Gastroesophageal sphincter (tissue), 4 donors: ENCODE results near the gene NME1. TPM values are rescaled to one million over a fixed set of nuclear protein-coding genes. Genes with fewer than 3 reads are reported as not detected.
A peak's percentile ranks its signal among the peaks of the same experiment; 100 is the strongest.

Source experiments
- ATAC-seq: fragments of 150-250 bp; one replicate; pipeline ENCODE4 v1.9.1; 2016; ENCODE audit warnings: mild to moderate bottlenecking, moderate library complexity
- H3K27ac ChIP-seq, 4 donors: fragments of 200-600 bp; sonication (generic) in 3 of 4; 1 replicate in 3 of 4; 2 replicates in 1 of 4; pipeline ENCODE4 v1.5.1; 2016 to 2019
- H3K27me3 ChIP-seq: fragments of 200-600 bp; sonication (generic); one replicate; pipeline ENCODE4 v1.5.1; 2019
- H3K36me3 ChIP-seq, 2 donors: fragments of 200-600 bp; sonication (generic); one replicate each; pipeline ENCODE4 v1.5.1; 2019; ENCODE audit warnings: control low read depth in 1 of 2
- H3K4me1 ChIP-seq, 3 donors: fragments of 200-600 bp; sonication (generic); 1 replicate in 2 of 3; 2 replicates in 1 of 3; pipeline ENCODE4 v1.5.1; 2016 to 2019; ENCODE audit warnings: control low read depth in 2 of 3
- H3K4me3 ChIP-seq, 2 donors: fragments of 200-600 bp; sonication (generic); one replicate each; pipeline ENCODE4 v1.5.1; 2019; ENCODE audit warnings: mild to moderate bottlenecking in 1 of 2, moderate library complexity in 1 of 2
- H3K9me3 ChIP-seq, 3 donors: fragments of 200-600 bp; sonication (generic); one replicate each; pipeline ENCODE4 v1.5.1; 2017 to 2019; ENCODE audit warnings: control low read depth in 2 of 3
- EP300 ChIP-seq: sonication (generic); formaldehyde crosslinking; IDR thresholded peaks from one replicate; pipeline ENCODE4 v1.6.1; 2017; ENCODE audit warnings: antibody characterized with exemption, mild to moderate bottlenecking
- POLR2A ChIP-seq, 2 donors: fragments of 450-650 bp; IDR thresholded peaks; one replicate each; pipeline ENCODE4 v1.6.1; 2017; ENCODE audit warnings: antibody characterized with exemption in 2 of 2, mild to moderate bottlenecking in 2 of 2, moderate library complexity in 1 of 2
- POLR2AphosphoS5 ChIP-seq: sonication (generic); formaldehyde crosslinking; IDR thresholded peaks from one replicate; pipeline ENCODE4 v1.6.1; 2017; ENCODE audit warnings: antibody characterized with exemption
- WGBS, 2 donors: methylation state at CpG; one replicate each; pipeline ENCODE4 v1.1.5; 2018; ENCODE audit warnings: low coverage in 1 of 2; 5-methylcytosine and 5-hydroxymethylcytosine counted together
- total RNA-seq, 4 donors: library from RNA; depleted of rRNA; stranded (reverse); fragments of >200 nt; gene quantifications; one replicate each; pipeline ENCODE4 v1.1.0, GENCODE V29; 2016
- TF ChIP-seq, protein P1 (sequence below), 4 experiments: fragments of 200-600 bp in 2 of 4; fragments of 450-650 bp in 2 of 4; sonication (generic) in 1 of 4; IDR thresholded peaks; one replicate each; pipeline ENCODE4 v1.5.1; 2017 to 2019; ENCODE audit warnings: antibody characterized with exemption in 4 of 4, mild to moderate bottlenecking in 2 of 4, moderate library complexity in 2 of 4

The NME1 gene
- total RNA-seq, 4 donors from 2014 or later = 9.7 to 37.1 (median 29.1) TPM

DNA sequence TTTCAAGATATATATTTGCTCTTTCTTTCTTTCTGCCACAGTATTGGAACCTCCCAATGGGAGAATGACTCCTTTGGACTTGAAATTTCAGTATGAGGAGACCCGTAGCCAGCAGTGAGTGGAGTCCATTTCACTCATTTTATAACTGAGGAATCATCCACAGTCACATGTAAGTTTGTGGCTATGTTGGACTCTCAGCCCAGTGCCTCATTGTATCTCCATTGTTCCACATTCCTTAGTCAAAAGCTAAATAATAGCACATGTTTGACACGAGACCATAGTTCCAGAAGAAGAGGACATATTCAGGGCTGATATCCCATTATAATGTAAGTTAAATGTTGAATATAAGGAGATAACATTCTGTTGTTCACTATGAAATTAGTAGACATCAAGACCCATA lies 20.0 kb upstream of the NME1 start:
- ATAC-seq = no peak
- no peaks in the 10 kb centered on the region for H3K9me3 ChIP-seq
- H3K4me3 ChIP-seq = no peak overlapping the region
- WGBS, 2 donors = 57 to 65% methylated on average over 2 of the region's 2 CpGs
- no peaks in the 10 kb centered on the region for H3K36me3 ChIP-seq
- H3K27me3 ChIP-seq = no peaks in the 10 kb centered on the region
- TF ChIP-seq, protein P1, sequence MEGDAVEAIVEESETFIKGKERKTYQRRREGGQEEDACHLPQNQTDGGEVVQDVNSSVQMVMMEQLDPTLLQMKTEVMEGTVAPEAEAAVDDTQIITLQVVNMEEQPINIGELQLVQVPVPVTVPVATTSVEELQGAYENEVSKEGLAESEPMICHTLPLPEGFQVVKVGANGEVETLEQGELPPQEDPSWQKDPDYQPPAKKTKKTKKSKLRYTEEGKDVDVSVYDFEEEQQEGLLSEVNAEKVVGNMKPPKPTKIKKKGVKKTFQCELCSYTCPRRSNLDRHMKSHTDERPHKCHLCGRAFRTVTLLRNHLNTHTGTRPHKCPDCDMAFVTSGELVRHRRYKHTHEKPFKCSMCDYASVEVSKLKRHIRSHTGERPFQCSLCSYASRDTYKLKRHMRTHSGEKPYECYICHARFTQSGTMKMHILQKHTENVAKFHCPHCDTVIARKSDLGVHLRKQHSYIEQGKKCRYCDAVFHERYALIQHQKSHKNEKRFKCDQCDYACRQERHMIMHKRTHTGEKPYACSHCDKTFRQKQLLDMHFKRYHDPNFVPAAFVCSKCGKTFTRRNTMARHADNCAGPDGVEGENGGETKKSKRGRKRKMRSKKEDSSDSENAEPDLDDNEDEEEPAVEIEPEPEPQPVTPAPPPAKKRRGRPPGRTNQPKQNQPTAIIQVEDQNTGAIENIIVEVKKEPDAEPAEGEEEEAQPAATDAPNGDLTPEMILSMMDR (IDR thresholded peaks at IDR 0.05) = no peak
- TF ChIP-seq EP300 (no peak), POLR2AphosphoS5 (no peak), POLR2A (IDR thresholded peaks at IDR 0.05) (no peak)
- peak overlapping the region in 3 of 4 donors; percentile 24 to 60 (median 52) for H3K27ac ChIP-seq
- H3K4me1 ChIP-seq = peaks cover 0 to 16% (median 3%) of the 10 kb centered on the region in 3 donors

GRCh38 chr17:51135956-51136355 lies 17.4 kb upstream of the NME1 start:
- no peak for ATAC-seq
- WGBS, 2 donors = 92 to 100% methylated on average over 2 of the region's 3 CpGs
- H3K36me3 ChIP-seq = no peaks in the 10 kb centered on the region
- no peaks in the 10 kb centered on the region for H3K27me3 ChIP-seq
- H3K4me3 ChIP-seq = no peak overlapping the region
- no peaks in the 10 kb centered on the region for H3K9me3 ChIP-seq
- no peak for TF ChIP-seq EP300
- no peak for TF ChIP-seq POLR2AphosphoS5
- TF ChIP-seq, protein P1 (IDR thresholded peaks at IDR 0.05) = no peak
- no peak for TF ChIP-seq POLR2A (IDR thresholded peaks at IDR 0.05)
- peaks cover 0 to 15% (median 3%) of the 10 kb centered on the region in 3 donors for H3K4me1 ChIP-seq
- no peak overlapping the region for H3K27ac ChIP-seq

DNA sequence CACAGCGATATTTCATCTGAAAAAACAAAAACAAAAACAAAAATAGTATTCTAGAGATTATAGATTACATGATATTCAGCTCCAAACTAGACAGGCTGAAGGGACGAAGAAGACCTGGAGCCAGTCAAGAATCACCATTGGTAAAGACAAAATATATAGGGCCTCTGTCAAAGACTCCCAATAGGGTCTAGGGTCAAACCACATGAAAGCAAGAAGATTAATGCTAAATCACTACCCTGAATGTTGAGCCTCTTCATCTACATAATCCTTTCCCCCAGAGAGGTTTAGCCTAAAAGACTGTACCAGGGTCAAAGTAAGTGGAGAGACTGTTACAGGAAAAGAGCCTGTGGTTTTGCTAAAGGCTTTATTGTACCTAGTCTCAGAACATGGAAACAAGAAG lies 10.8 kb upstream of the NME1 start:
- no peaks in the 10 kb centered on the region for H3K9me3 ChIP-seq
- no peak overlapping the region for H3K27ac ChIP-seq
- WGBS, 2 donors = 96% methylated on average over 2 of the region's 2 CpGs; no CpG with 5 or more reads in 1 of the 2 donors
- no peak for ATAC-seq
- no peaks in the 10 kb centered on the region for H3K36me3 ChIP-seq
- TF ChIP-seq POLR2AphosphoS5 (no peak), POLR2A (IDR thresholded peaks at IDR 0.05) (no peak), EP300 (no peak)
- TF ChIP-seq, protein P1 (IDR thresholded peaks at IDR 0.05) = no peak
- no peaks in the 10 kb centered on the region for H3K4me1 ChIP-seq
- no peak overlapping the region for H3K4me3 ChIP-seq
- H3K27me3 ChIP-seq = no peaks in the 10 kb centered on the region

- no peaks in the 10 kb centered on the region for H3K27me3 ChIP-seq
- H3K4me1 ChIP-seq = no peaks in the 10 kb centered on the region
- TF ChIP-seq POLR2A (IDR thresholded peaks at IDR 0.05) (no peak), EP300 (no peak), POLR2AphosphoS5 (no peak)
- TF ChIP-seq, protein P1 (IDR thresholded peaks at IDR 0.05) = no peak
- no peak overlapping the region for H3K4me3 ChIP-seq
- no peaks in the 10 kb centered on the region for H3K36me3 ChIP-seq
- H3K27ac ChIP-seq = no peak overlapping the region
- no peak for ATAC-seq
- 60 to 72% methylated on average over 2 to 4 of the region's 6 CpGs for WGBS, 2 donors
- no peaks in the 10 kb centered on the region for H3K9me3 ChIP-seq
These were observed 8.9 kb upstream of the NME1 start for GRCh38 chr17:51144266-51145022.

GRCh38 chr17:51147650-51148049 lies 5.7 kb upstream of the NME1 start:
- Histone ChIP-seq H3K9me3 (no peaks in the 10 kb centered on the region), H3K4me3 (no peak overlapping the region), H3K4me1 (peaks cover 0 to 4% (median 4%) of the 10 kb centered on the region in 3 donors), H3K27ac (no peak overlapping the region), H3K36me3 (no peaks in the 10 kb centered on the region), H3K27me3 (no peaks in the 10 kb centered on the region)
- no peak for TF ChIP-seq POLR2AphosphoS5
- TF ChIP-seq, protein P1 (IDR thresholded peaks at IDR 0.05) = no peak
- TF ChIP-seq POLR2A (IDR thresholded peaks at IDR 0.05) = no peak
- TF ChIP-seq EP300 = no peak
- no peak for ATAC-seq
- WGBS, 2 donors = 67 to 79% methylated on average over 4 of the region's 4 CpGs
